Smooth muscle cell (in vitro differentiated cells): Measurements from ENCODE around the gene GABBR2. TPM values are rescaled to one million over a fixed set of nuclear protein-coding genes. Genes with fewer than 3 reads are reported as not detected.

Source experiments
- DNase-seq: peaks from one replicate; lab custom pipeline; 2025; ENCODE audit not compliant: unreplicated experiment; lab: John Stamatoyannopoulos, UW
- H2AFZ ChIP-seq: fragments of 200-600 bp; sonication (generic); 2 replicates; pipeline ENCODE4 v1.6.0; 2016; ENCODE audit warnings: antibody characterized with exemption, low read depth, mild to moderate bottlenecking
- H3F3A ChIP-seq: fragments of 200-600 bp; sonication (generic); 2 replicates; pipeline ENCODE4 v1.6.0; 2017; ENCODE audit warnings: antibody characterized with exemption, low read depth
- H3K27ac ChIP-seq: fragments of 200-600 bp; sonication (generic); 2 replicates; pipeline ENCODE4 v1.5.1; 2016; ENCODE audit warnings: low read depth, mild to moderate bottlenecking
- H3K27me3 ChIP-seq: fragments of 200-600 bp; sonication (generic); 2 replicates; pipeline ENCODE4 v1.6.1; 2016; ENCODE audit warnings: low read depth, mild to moderate bottlenecking
- H3K36me3 ChIP-seq: fragments of 200-600 bp; sonication (generic); 2 replicates; pipeline ENCODE4 v1.5.1; 2016; ENCODE audit warnings: low read depth
- H3K4me1 ChIP-seq: fragments of 200-600 bp; sonication (generic); 2 replicates; pipeline ENCODE4 v1.5.1; 2016; ENCODE audit warnings: low read depth
- H3K4me2 ChIP-seq: fragments of 200-600 bp; sonication (generic); 2 replicates; pipeline ENCODE4 v1.6.0; 2016; ENCODE audit warnings: mild to moderate bottlenecking
- H3K4me3 ChIP-seq: fragments of 200-600 bp; sonication (generic); 2 replicates; pipeline ENCODE4 v1.5.1; 2016; ENCODE audit warnings: mild to moderate bottlenecking
- H3K79me2 ChIP-seq: fragments of 200-600 bp; sonication (generic); 2 replicates; pipeline ENCODE4 v1.6.0; 2016; ENCODE audit warnings: low read depth, mild to moderate bottlenecking
- H3K9ac ChIP-seq: fragments of 200-600 bp; sonication (generic); 2 replicates; pipeline ENCODE4 v1.6.0; 2016; ENCODE audit warnings: low read depth
- H3K9me3 ChIP-seq: fragments of 200-600 bp; sonication (generic); replicated peaks from 2 replicates; pipeline ENCODE4 v1.5.1; 2016; ENCODE audit warnings: low read depth
- H4K20me1 ChIP-seq: fragments of 200-600 bp; sonication (generic); 2 replicates; pipeline ENCODE4 v1.6.0; 2016; ENCODE audit warnings: low read depth
- CTCF ChIP-seq: fragments of 200-600 bp; sonication (generic); IDR thresholded peaks from 2 replicates; pipeline ENCODE4 v1.5.1; 2017; ENCODE audit warnings: borderline replicate concordance, mild to moderate bottlenecking, antibody characterized with exemption; ENCODE audit not compliant: insufficient read depth, poor library complexity, severe bottlenecking
- WGBS: methylation state at CpG from one replicate; pipeline ENCODE4 v1.1.7; 2016; ENCODE audit warnings: low lambda C conversion rate; 5-methylcytosine and 5-hydroxymethylcytosine counted together
- polyA plus RNA-seq: library from polyadenylated mRNA; unstranded; fragments of >200 nt; fragmentation: Nextera tagmentation; extraction: Ambion mirVana; gene quantifications from 2 replicates; pipeline ENCODE4 v1.2.1, GENCODE V29; 2016
- total RNA-seq: library from RNA; depleted of rRNA; stranded (reverse); fragments of >200 nt; gene quantifications from 2 replicates; pipeline ENCODE4 v1.2.3, GENCODE V29; 2014

Gene GABBR2
- total and polyA plus RNA-seq, 2 experiments from 2014 or later, result 0.25 TPM; not detected in 1

- Histone ChIP-seq H3K9me3 (no peaks in the 10 kb centered on the region), H4K20me1 (no peaks in the 10 kb centered on the region), H3K27me3 (no peaks in the 10 kb centered on the region), H3K4me3 (no peak overlapping the region), H3K4me2 (no peak overlapping the region), H2AFZ (no peak overlapping the region), H3K36me3 (no peaks in the 10 kb centered on the region), H3F3A (peaks cover 4% of the 10 kb centered on the region), H3K4me1 (no peaks in the 10 kb centered on the region), H3K27ac (no peak overlapping the region), H3K79me2 (no peaks in the 10 kb centered on the region), H3K9ac (no peak overlapping the region)
- TF ChIP-seq CTCF, result no peak
- DNase-seq, result no peak
- WGBS, result 69% methylated on average over 4 of the region's 4 CpGs
Observed at GRCh38 chr9:98432960-98433359, 275.8 kb downstream of the GABBR2 start.

- TF ChIP-seq CTCF, result no peak
- Histone ChIP-seq H3K36me3 (no peaks in the 10 kb centered on the region), H3K4me1 (no peaks in the 10 kb centered on the region), H3F3A (peaks cover 4% of the 10 kb centered on the region), H3K9ac (no peak overlapping the region), H3K27ac (no peak overlapping the region), H3K4me3 (no peak overlapping the region), H3K9me3 (no peaks in the 10 kb centered on the region), H3K79me2 (no peaks in the 10 kb centered on the region), H3K27me3 (no peaks in the 10 kb centered on the region), H2AFZ (no peak overlapping the region), H4K20me1 (no peaks in the 10 kb centered on the region), H3K4me2 (no peak overlapping the region)
- DNase-seq, result no peak
- WGBS, result 90% methylated on average over 6 of the region's 6 CpGs
Observed at GRCh38 chr9:98432134-98432533, 276.6 kb downstream of the GABBR2 start.

GRCh38 chr9:98430535-98431292 lies 278.0 kb downstream of the GABBR2 start:
- no peaks in the 10 kb centered on the region for H3K9me3 ChIP-seq
- H3K79me2 ChIP-seq, result no peaks in the 10 kb centered on the region
- no peak overlapping the region for H2AFZ ChIP-seq
- no peaks in the 10 kb centered on the region for H3K36me3 ChIP-seq
- H3K4me2 ChIP-seq, result no peak overlapping the region
- 91% methylated on average over 3 of the region's 3 CpGs for WGBS
- no peak overlapping the region for H3K27ac ChIP-seq
- no peak for DNase-seq
- H3K4me1 ChIP-seq, result no peaks in the 10 kb centered on the region
- H3K4me3 ChIP-seq, result no peak overlapping the region
- no peak for TF ChIP-seq CTCF
- H3K27me3 ChIP-seq, result no peaks in the 10 kb centered on the region
- H3F3A ChIP-seq, result peaks cover 4% of the 10 kb centered on the region
- no peaks in the 10 kb centered on the region for H4K20me1 ChIP-seq
- no peak overlapping the region for H3K9ac ChIP-seq

- H3K4me1 ChIP-seq, result no peaks in the 10 kb centered on the region
- no peak overlapping the region for H3K4me3 ChIP-seq
- H3K4me2 ChIP-seq, result no peak overlapping the region
- H4K20me1 ChIP-seq, result no peaks in the 10 kb centered on the region
- 36% methylated on average over 1 of the region's 1 CpG for WGBS
- H3K79me2 ChIP-seq, result no peaks in the 10 kb centered on the region
- no peak for DNase-seq
- H3K36me3 ChIP-seq, result no peaks in the 10 kb centered on the region
- TF ChIP-seq CTCF, result no peak
- peaks cover 4% of the 10 kb centered on the region for H3F3A ChIP-seq
- H3K27ac ChIP-seq, result no peak overlapping the region
- no peaks in the 10 kb centered on the region for H3K9me3 ChIP-seq
- no peak overlapping the region for H3K9ac ChIP-seq
- no peaks in the 10 kb centered on the region for H3K27me3 ChIP-seq
- H2AFZ ChIP-seq, result no peak overlapping the region
Observed at GRCh38 chr9:98429613-98430012, 279.1 kb downstream of the GABBR2 start.
